Measurements from ENCODE around the gene TMEM156. TPM values are rescaled to one million over a fixed set of nuclear protein-coding genes. Genes with fewer than 3 reads are reported as not detected.

The TMEM156 gene
- total and polyA plus RNA-seq, 2 of the 4 experiments (the other 2 are of a cell fraction) = 0.53 to 0.54 TPM

DNA sequence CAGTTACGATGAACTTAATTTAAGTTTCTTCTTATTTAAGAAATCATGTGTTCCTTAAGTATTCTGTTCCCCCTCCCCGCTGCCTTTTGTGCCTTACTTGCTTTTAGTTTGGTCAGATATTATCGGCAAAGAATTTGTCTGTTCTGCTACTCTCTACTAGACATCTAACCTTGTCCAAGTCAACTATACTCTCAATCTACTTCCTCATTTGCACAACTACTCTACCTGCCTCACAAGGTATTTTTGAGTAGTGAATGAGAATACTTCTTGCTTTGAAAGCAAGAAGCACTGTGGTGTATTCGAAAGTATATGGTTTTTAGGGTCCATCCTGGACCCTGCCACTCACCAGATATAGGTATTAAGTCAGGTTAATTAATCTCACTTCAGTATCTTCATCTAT lies 21.8 kb upstream of the TMEM156 start:
- DNase-seq = no peak
- H3K4me1 ChIP-seq (ENCODE audit: control insufficient read depth, insufficient read depth, low read length) = peaks cover 5% of the 10 kb centered on the region
- H3K4me3 ChIP-seq (ENCODE audit: insufficient read depth, low read depth, low read length) = no peak overlapping the region
- H3K36me3 ChIP-seq (ENCODE audit: control insufficient read depth, insufficient read depth, low read length) = peaks cover 2% of the 10 kb centered on the region; the same call in 1 of the 2 replicates
- 100% methylated on average over 1 of the region's 4 CpGs; no CpG with 5 or more reads in 1 of the 2 experiments for WGBS, 2 experiments (ENCODE audit: extremely low coverage in 2 of 2, insufficient read length in 1 of 2)
- no peak overlapping the region for H3K4ac ChIP-seq (ENCODE audit: low read depth, low read length)
- peaks cover 91% of the 10 kb centered on the region for H4K20me1 ChIP-seq (ENCODE audit: insufficient read depth, low read length)
- POLR2A ChIA-PET (ENCODE audit: unreplicated experiment) = no interaction called here
- no peak overlapping the region for H2BK20ac ChIP-seq (ENCODE audit: low read depth, low read length)
- H4K5ac ChIP-seq (ENCODE audit: low read depth, low read length) = no peak overlapping the region
- intact Hi-C loops (cut with micrococcal nuclease) (no loop called here), dilution Hi-C loops (cut with HindIII; ENCODE audit: low sequenced_read_pairs, unreplicated experiment) (no loop called here), in situ Hi-C loops (cut with MboI; ENCODE audit: low sequenced_read_pairs) (no loop called here)
- no peak overlapping the region for H3K4me2 ChIP-seq (ENCODE audit: low read depth, low read length)
- H3K56ac ChIP-seq (ENCODE audit: extremely low read depth, insufficient read depth, low read length) = no peak overlapping the region
- H3K9ac ChIP-seq (ENCODE audit: low read depth, low read length) = no peak overlapping the region
- H3K27me3 ChIP-seq (ENCODE audit: control insufficient read depth, insufficient read depth, low read length) = no peaks in the 10 kb centered on the region
- H2AFZ ChIP-seq (replicated peaks; ENCODE audit: low read length, poor library complexity) = no peak overlapping the region
- no peak overlapping the region for H3K23ac ChIP-seq (ENCODE audit: low read depth, low read length)
- no peak overlapping the region for H3K18ac ChIP-seq (ENCODE audit: low read depth, low read length)
- no peak for ATAC-seq (ENCODE audit: low read depth)
- H2AK5ac ChIP-seq (ENCODE audit: low read depth, low read length) = no peak overlapping the region
- H3K9me3 ChIP-seq (ENCODE audit: control insufficient read depth, insufficient read depth, low read length) = no peaks in the 10 kb centered on the region
- no peak overlapping the region for H4K8ac ChIP-seq (ENCODE audit: low read depth in 2 of 2, low read length in 2 of 2)
- no peak for TF ChIP-seq MAZ (IDR thresholded peaks at IDR 0.05; ENCODE audit: borderline replicate concordance, low read depth, low read length)
- no peak overlapping the region for H2BK5ac ChIP-seq (ENCODE audit: low read depth, low read length, poor library complexity, severe bottlenecking)
- H3K14ac ChIP-seq (replicated peaks; ENCODE audit: low read depth, low read length) = no peak overlapping the region
- no peak overlapping the region for H2AK9ac ChIP-seq (replicated peaks; ENCODE audit: low read depth, low read length, poor library complexity)
- no peak overlapping the region for H3K27ac ChIP-seq (ENCODE audit: insufficient read depth, low read length)
- H3K79me1 ChIP-seq (ENCODE audit: low read depth in 1 of 2, low read length in 2 of 2) = peaks cover 6 to 62% of the 10 kb centered on the region in 2 experiments; a peak in 3 of 4 replicates
- H2BK120ac ChIP-seq (ENCODE audit: low read depth, low read length) = no peak overlapping the region
- CTCF ChIA-PET = no interaction called here
- H4K91ac ChIP-seq (ENCODE audit: insufficient read depth, low read depth, low read length) = no peak overlapping the region
- peaks cover 7% of the 10 kb centered on the region for H3K9me1 ChIP-seq (ENCODE audit: insufficient read depth, low read length)
- no peak overlapping the region for H2BK15ac ChIP-seq (ENCODE audit: low read depth, low read length)
- no TSS peak for BruUV-seq (replicated peaks)

Measured in IMR-90 (cell line).